Esophagus squamous epithelium (tissue), 5 donors: ENCODE results near the gene RNF113A. TPM values are rescaled to one million over a fixed set of nuclear protein-coding genes. Genes with fewer than 3 reads are reported as not detected.
A peak's percentile ranks its signal among the peaks of the same experiment; 100 is the strongest.
"Not testable (repeated sequence)": the region's sequence is repeated elsewhere in the genome, so short reads cannot be mapped to it uniquely, and the experiment has no call there.

Experiments
- DNase-seq: peaks from one replicate; lab custom pipeline; 2025; lab: John Stamatoyannopoulos, UW
- H3K27ac ChIP-seq, 4 donors: fragments of 200-600 bp; sonication (generic); one replicate each; pipeline ENCODE4 v1.5.1; 2016 to 2019; ENCODE audit warnings: mild to moderate bottlenecking in 1 of 4
- H3K27me3 ChIP-seq, 4 donors: fragments of 200-600 bp; sonication (generic); 1 replicate in 3 of 4; 2 replicates in 1 of 4; pipeline versions ENCODE4 v1.5.1 to v1.6.0; 2017 to 2021; ENCODE audit warnings: antibody characterized with exemption in 1 of 4
- H3K36me3 ChIP-seq, 3 donors: fragments of 200-600 bp; sonication (generic); one replicate each; pipeline ENCODE4 v1.5.1; 2016 to 2019
- H3K4me1 ChIP-seq, 3 donors: fragments of 200-600 bp; sonication (generic); one replicate each; pipeline ENCODE4 v1.5.1; 2017 to 2019
- H3K4me3 ChIP-seq, 4 donors: fragments of 200-600 bp; sonication (generic); 1 replicate in 3 of 4; 2 replicates in 1 of 4; pipeline ENCODE4 v1.5.1; 2016 to 2019; ENCODE audit warnings: mild to moderate bottlenecking in 2 of 4, moderate library complexity in 1 of 4
- H3K9me3 ChIP-seq, 3 donors: fragments of 200-600 bp; sonication (generic); one replicate each; pipeline ENCODE4 v1.5.1; 2016 to 2019
- POLR2A ChIP-seq, 4 donors: fragments of 450-650 bp; IDR thresholded peaks; one replicate each; pipeline ENCODE4 v1.6.1; 2017; ENCODE audit warnings: antibody characterized with exemption in 4 of 4, mild to moderate bottlenecking in 4 of 4, moderate library complexity in 3 of 4
- WGBS, 2 donors: methylation state at CpG; one replicate each; pipeline ENCODE4 v1.1.5; 2018; 5-methylcytosine and 5-hydroxymethylcytosine counted together
- intact Hi-C: fragments of 100-400 bp; cut with DNase I; formaldehyde crosslinking; loops from one replicate; pipeline ENCODE4 v1.15.0; 2022
- total RNA-seq, 4 donors: library from RNA; depleted of rRNA; stranded (reverse); fragments of >200 nt; gene quantifications; one replicate each; pipeline ENCODE4 v1.1.0, GENCODE V29; 2016
- TF ChIP-seq, protein P1 (sequence below), 6 experiments: fragments of 450-650 bp in 4 of 6; fragments of 200-600 bp in 2 of 6; sonication (generic) in 2 of 6; IDR thresholded peaks; one replicate each; pipeline ENCODE4 v1.5.1; 2016 to 2019; ENCODE audit warnings: antibody characterized with exemption in 6 of 6, mild to moderate bottlenecking in 4 of 6, moderate library complexity in 4 of 6
- donor health status: DM: yes; HTN: yes; CAD: no.

RNF113A gene
- total RNA-seq, 4 donors from 2014 or later: 8.1 to 23.4 (median 12.2) TPM

DNA sequence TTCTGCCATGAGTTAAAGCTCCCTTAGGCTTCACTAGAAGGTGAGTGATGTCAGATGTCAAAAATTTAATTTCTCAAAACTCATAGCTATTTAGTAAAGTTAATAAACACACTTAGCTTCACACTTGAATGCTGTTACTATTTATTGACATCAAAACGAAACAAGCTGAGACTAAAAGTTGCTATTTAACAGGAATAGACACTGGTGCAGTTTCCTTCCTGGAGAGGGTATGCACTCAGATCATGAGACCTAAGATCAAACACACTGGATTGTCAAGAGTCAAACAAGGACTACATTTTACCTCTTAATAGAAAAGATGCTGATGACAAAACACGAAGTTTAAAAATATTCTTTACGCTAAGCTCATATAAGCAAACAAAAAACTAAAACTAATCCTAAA is 37.6 kb downstream of the RNF113A start:
- Histone ChIP-seq H3K9me3 (no peaks in the 10 kb centered on the region), H3K27me3 (no peaks in the 10 kb centered on the region), H3K4me1 (no peaks in the 10 kb centered on the region), H3K36me3 (peaks cover 0 to 89% (median 0%) of the 10 kb centered on the region in 3 donors), H3K27ac (no peak overlapping the region), H3K4me3 (no peak overlapping the region)
- intact Hi-C loops: no loop called here
- no peak for DNase-seq
- 61 to 78% methylated on average over 3 of the region's 3 CpGs for WGBS, 2 donors
- TF ChIP-seq, protein P1, sequence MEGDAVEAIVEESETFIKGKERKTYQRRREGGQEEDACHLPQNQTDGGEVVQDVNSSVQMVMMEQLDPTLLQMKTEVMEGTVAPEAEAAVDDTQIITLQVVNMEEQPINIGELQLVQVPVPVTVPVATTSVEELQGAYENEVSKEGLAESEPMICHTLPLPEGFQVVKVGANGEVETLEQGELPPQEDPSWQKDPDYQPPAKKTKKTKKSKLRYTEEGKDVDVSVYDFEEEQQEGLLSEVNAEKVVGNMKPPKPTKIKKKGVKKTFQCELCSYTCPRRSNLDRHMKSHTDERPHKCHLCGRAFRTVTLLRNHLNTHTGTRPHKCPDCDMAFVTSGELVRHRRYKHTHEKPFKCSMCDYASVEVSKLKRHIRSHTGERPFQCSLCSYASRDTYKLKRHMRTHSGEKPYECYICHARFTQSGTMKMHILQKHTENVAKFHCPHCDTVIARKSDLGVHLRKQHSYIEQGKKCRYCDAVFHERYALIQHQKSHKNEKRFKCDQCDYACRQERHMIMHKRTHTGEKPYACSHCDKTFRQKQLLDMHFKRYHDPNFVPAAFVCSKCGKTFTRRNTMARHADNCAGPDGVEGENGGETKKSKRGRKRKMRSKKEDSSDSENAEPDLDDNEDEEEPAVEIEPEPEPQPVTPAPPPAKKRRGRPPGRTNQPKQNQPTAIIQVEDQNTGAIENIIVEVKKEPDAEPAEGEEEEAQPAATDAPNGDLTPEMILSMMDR (IDR thresholded peaks at IDR 0.05): no peak
- no peak for TF ChIP-seq POLR2A (IDR thresholded peaks at IDR 0.05)

DNA sequence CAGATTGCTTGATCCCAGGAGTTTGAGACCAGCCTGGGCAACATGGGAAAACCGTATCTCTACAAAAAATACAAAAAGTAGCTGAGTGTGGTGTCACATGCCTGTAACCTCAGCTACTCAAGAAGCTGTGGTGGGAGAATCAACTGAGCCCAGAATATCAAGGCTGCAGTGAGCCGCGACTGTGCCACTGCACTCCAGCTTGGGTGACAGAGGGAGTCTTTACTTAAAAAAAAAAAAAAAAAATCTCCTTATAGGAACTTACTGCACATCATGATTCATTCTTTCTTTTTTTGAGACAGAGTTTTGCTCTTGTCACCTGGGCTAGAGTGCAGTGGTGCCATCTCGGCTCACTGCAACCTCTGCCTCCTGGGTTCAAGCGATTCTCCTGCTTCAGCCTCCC is 43.1 kb downstream of the RNF113A start:
- WGBS, 2 donors: 87 to 96% methylated on average over 4 of the region's 5 CpGs
- Histone ChIP-seq H3K4me3 (no peak overlapping the region), H3K36me3 (peaks cover 0 to 41% (median 0%) of the 10 kb centered on the region in 3 donors), H3K4me1 (no peaks in the 10 kb centered on the region), H3K27ac (no peak overlapping the region), H3K9me3 (no peaks in the 10 kb centered on the region), H3K27me3 (no peaks in the 10 kb centered on the region)
- TF ChIP-seq POLR2A (IDR thresholded peaks at IDR 0.05): no peak
- TF ChIP-seq, protein P1 (IDR thresholded peaks at IDR 0.05): no peak
- intact Hi-C loops: no loop called here
- DNase-seq: no peak

DNA sequence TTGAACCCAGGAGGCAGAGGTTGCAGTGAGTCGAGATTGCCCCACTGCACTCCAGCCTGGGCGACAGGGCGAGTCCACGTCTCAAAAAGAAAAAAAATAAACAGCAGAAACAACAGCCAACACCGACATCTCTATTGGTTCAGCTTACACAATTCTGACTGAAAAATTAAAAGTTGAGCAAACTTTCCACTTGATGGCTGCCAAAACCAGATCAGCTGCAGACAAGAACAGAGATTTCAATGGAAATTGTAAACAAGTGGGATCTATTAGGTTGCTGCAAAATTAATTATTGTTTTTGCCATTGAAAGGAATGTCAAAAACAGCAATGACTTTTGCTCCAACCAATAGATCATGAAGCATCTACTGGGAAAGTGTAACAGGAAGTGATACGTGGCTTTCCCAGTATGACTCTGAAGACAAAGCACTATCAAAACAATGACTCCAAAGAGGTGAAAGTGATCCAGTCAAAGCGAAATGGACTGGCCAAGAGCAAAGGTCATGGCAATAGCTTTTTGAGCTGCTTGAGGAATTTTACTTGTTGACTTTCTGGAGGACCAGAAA is 45.1 kb downstream of the RNF113A start:
- Histone ChIP-seq H3K27ac (peak overlapping the region in 1 of 4 donors; percentile 3), H3K36me3 (peaks cover 0 to 21% (median 0%) of the 10 kb centered on the region in 3 donors), H3K4me3 (no peak overlapping the region), H3K4me1 (no peaks in the 10 kb centered on the region), H3K9me3 (no peaks in the 10 kb centered on the region), H3K27me3 (no peaks in the 10 kb centered on the region)
- no peak for DNase-seq
- TF ChIP-seq, protein P1 (IDR thresholded peaks at IDR 0.05): no peak
- TF ChIP-seq POLR2A (IDR thresholded peaks at IDR 0.05): no peak
- intact Hi-C loops: no loop called here
- WGBS, 2 donors: 40 to 62% methylated on average over 5 to 7 of the region's 7 CpGs

DNA sequence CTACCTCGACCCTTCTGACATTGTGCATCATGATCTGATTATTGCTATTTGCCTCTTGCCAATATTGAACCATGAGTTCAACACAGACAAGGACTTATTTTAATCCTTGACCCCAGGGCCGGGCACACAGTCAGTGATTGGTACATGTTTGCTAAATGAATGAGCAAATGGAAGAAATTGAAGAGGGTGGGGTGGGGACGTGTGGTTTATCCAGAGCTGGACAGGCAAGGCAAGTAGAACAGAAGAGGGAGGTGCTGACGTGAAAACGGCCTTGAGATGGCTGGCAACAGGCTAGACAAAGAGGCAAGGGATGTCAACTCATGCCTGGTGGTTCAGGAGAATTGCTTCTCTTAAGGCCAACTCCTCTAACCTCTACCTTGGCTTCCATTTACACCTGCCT is 47.3 kb downstream of the RNF113A start:
- H3K4me1 ChIP-seq, H3K9me3 ChIP-seq, H3K27ac ChIP-seq, intact Hi-C loops, H3K36me3 ChIP-seq, H3K4me3 ChIP-seq, H3K27me3 ChIP-seq, DNase-seq: not testable (repeated sequence)
- 45 to 73% methylated on average over 2 of the region's 5 CpGs for WGBS, 2 donors

DNA sequence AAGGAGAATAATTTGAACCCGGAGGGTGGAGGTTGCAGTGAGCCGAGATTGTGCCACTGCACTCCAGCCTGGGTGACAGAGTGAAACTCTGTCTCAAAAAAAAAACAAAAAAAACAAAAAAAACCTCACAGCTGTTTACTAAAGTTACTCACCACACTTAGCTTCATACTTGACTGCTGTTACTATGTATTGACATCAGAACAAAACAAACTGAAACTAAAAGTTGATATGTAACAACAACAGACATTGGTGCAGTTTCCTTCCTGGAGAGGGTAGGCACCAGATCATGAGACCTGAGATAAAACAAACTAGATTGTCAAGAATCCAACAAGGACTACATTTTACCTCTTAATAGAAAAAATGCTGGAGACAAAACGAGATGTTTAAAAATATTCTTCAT is 49.8 kb downstream of the RNF113A start:
- WGBS, 2 donors: 52 to 62% methylated on average over 3 of the region's 3 CpGs
- DNase-seq, H3K4me3 ChIP-seq, intact Hi-C loops, H3K36me3 ChIP-seq, H3K9me3 ChIP-seq, H3K4me1 ChIP-seq, H3K27me3 ChIP-seq: not testable (repeated sequence)
- peak overlapping the region in 1 of 4 donors; percentile 21 for H3K27ac ChIP-seq

Other genes with a start within 250 kb of the RNF113A start
- gene SEPTIN6, start 178.6 kb downstream of the RNF113A start, total RNA-seq: 10 to 100 TPM in 2 of 4 donors, 1 to 10 TPM in 2; 3.4 to 13.4 (median 8.2) TPM
- under 1 TPM in 1 of 4 donors, not detected in 3; 0.38 TPM for gene SOWAHD, start 113.1 kb downstream of the RNF113A start, total RNA-seq
- 1,000 to 10,000 TPM; 1,415 to 8,821 (median 6,699) TPM for gene RPL39, start 80.1 kb downstream of the RNF113A start, total RNA-seq
- 1 to 10 TPM; 2.8 to 8.0 (median 5.1) TPM for gene UPF3B, start 18.8 kb downstream of the RNF113A start, total RNA-seq
- 10 to 100 TPM; 54.0 to 94.7 (median 66.5) TPM for gene NDUFA1, start 99 bp upstream of the RNF113A start, total RNA-seq
- gene AKAP14, start 24.2 kb upstream of the RNF113A start, total RNA-seq: not detected
- gene NKAP, start 72.0 kb upstream of the RNF113A start, total RNA-seq: 1 to 10 TPM; 2.2 to 5.0 (median 2.6) TPM
- gene RHOXF2B, start 206.0 kb upstream of the RNF113A start, total RNA-seq: not detected
- gene RHOXF1, start 244.2 kb upstream of the RNF113A start, total RNA-seq: not detected